Central memory CD8-positive, alpha-beta T cell (primary cell): ENCODE data around the gene NOSTRIN.

Experiments used
- ATAC-seq: fragments of 150-1000 bp; cut with Tn5 transposase; replicated peaks from 2 replicates; pipeline ENCODE4 v1.10.0; 2022; ENCODE audit warnings: mild to moderate bottlenecking, moderate FRiP score, moderate number of reproducible peaks; ENCODE audit not compliant: poor library complexity, severe bottlenecking; ENCODE audit errors: extremely low read depth
- DNase-seq, 2 donors: peaks; one replicate each; pipeline ENCODE4 v3.0.0; 2021; ENCODE audit warnings: low spot score in 2 of 2
- H3K27ac Mint-ChIP-seq: one replicate; pipeline ENCODE4 v1.8.0; 2022; ENCODE audit warnings: low read depth, mild to moderate bottlenecking, moderate library complexity, mixed read lengths
- H3K27me3 Mint-ChIP-seq: one replicate; pipeline ENCODE4 v1.8.0; 2022; ENCODE audit warnings: mixed read lengths
- H3K36me3 Mint-ChIP-seq: one replicate; pipeline ENCODE4 v1.8.0; 2022; ENCODE audit warnings: mild to moderate bottlenecking, moderate library complexity, mixed read lengths; ENCODE audit not compliant: insufficient read depth
- H3K4me1 Mint-ChIP-seq: one replicate; pipeline ENCODE4 v1.8.0; 2022; ENCODE audit warnings: mixed read lengths
- H3K4me3 Mint-ChIP-seq: one replicate; pipeline ENCODE4 v1.8.0; 2022; ENCODE audit warnings: mild to moderate bottlenecking, moderate library complexity, mixed read lengths
- H3K9me3 Mint-ChIP-seq: one replicate; pipeline ENCODE4 v1.8.0; 2022; ENCODE audit warnings: mixed read lengths

The NOSTRIN gene

GRCh38 chr2:168904358-168904757 lies 101.9 kb downstream of the NOSTRIN start:
- Mint-ChIP-seq H3K9me3 (no peaks in the 10 kb centered on the region), H3K27me3 (peaks cover 62% of the 10 kb centered on the region), H3K27ac (no peak overlapping the region), H3K4me3 (no peak overlapping the region), H3K4me1 (no peaks in the 10 kb centered on the region), H3K36me3 (no peaks in the 10 kb centered on the region)
- DNase-seq (no peak), ATAC-seq (no peak)

GRCh38 chr2:168907940-168908662 lies 105.7 kb downstream of the NOSTRIN start:
- Mint-ChIP-seq H3K27me3 (peaks cover 53% of the 10 kb centered on the region), H3K4me1 (no peaks in the 10 kb centered on the region), H3K9me3 (no peaks in the 10 kb centered on the region), H3K27ac (no peak overlapping the region), H3K4me3 (no peak overlapping the region), H3K36me3 (no peaks in the 10 kb centered on the region)
- DNase-seq (no peak), ATAC-seq (no peak)

DNA sequence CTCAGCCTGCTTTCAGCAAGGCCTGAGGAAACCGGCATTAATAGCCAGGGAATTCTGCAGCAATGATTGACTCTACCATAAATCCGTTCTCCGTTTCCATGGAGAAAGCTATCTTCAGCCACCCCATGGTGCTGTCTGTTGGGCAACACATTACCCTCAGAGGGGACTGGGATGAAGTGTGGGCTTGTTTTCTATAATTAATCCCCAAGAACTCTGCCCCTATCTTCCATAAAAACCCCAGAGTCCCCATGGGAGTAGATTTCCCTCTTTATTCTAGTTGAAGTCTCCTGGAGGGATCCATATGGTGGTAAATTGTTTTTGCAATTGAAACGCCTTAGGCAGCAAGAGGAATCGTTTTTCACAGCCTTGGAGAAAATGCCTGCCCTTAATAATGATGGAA lies 107.9 kb downstream of the NOSTRIN start:
- no peaks in the 10 kb centered on the region for H3K4me1 Mint-ChIP-seq
- H3K4me3 Mint-ChIP-seq: no peak overlapping the region
- H3K27ac Mint-ChIP-seq: no peak overlapping the region
- peaks cover 64% of the 10 kb centered on the region for H3K27me3 Mint-ChIP-seq
- no peak for DNase-seq
- ATAC-seq: no peak
- no peaks in the 10 kb centered on the region for H3K36me3 Mint-ChIP-seq
- H3K9me3 Mint-ChIP-seq: no peaks in the 10 kb centered on the region

DNA sequence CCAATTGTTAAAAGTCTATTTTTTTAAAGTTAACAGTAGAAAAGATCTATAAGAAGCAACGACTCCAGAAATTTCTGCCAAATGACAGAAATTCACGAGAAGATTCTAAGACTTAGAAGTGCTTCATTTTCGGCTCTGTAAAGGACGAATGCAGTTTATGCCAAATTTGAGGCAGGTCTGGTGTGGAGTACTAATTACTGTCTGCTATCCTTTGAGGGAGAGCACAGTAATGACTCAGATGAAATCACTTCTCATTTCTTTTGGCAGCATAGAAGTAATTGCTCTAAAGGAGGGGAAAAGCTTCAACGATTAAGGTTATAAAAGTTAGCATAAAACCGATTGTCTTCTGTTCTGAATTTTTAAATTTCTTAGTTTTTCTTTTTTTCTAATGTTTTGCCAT lies 110.0 kb downstream of the NOSTRIN start:
- H3K27me3 Mint-ChIP-seq: peaks cover 46% of the 10 kb centered on the region
- no peaks in the 10 kb centered on the region for H3K4me1 Mint-ChIP-seq
- H3K4me3 Mint-ChIP-seq: no peak overlapping the region
- no peak for ATAC-seq
- H3K27ac Mint-ChIP-seq: no peak overlapping the region
- no peak for DNase-seq
- no peaks in the 10 kb centered on the region for H3K36me3 Mint-ChIP-seq
- H3K9me3 Mint-ChIP-seq: no peaks in the 10 kb centered on the region

GRCh38 chr2:168912901-168913369 lies 110.5 kb downstream of the NOSTRIN start:
- ATAC-seq (no peak), DNase-seq (no peak)
- no peak overlapping the region for H3K4me3 Mint-ChIP-seq
- H3K36me3 Mint-ChIP-seq: no peaks in the 10 kb centered on the region
- no peaks in the 10 kb centered on the region for H3K4me1 Mint-ChIP-seq
- peaks cover 41% of the 10 kb centered on the region for H3K27me3 Mint-ChIP-seq
- no peaks in the 10 kb centered on the region for H3K9me3 Mint-ChIP-seq
- H3K27ac Mint-ChIP-seq: no peak overlapping the region

GRCh38 chr2:168913495-168913894 lies 111.1 kb downstream of the NOSTRIN start:
- no peak for DNase-seq
- no peak overlapping the region for H3K27ac Mint-ChIP-seq
- H3K9me3 Mint-ChIP-seq: no peaks in the 10 kb centered on the region
- ATAC-seq: no peak
- H3K4me1 Mint-ChIP-seq: no peaks in the 10 kb centered on the region
- H3K36me3 Mint-ChIP-seq: no peaks in the 10 kb centered on the region
- H3K4me3 Mint-ChIP-seq: no peak overlapping the region
- H3K27me3 Mint-ChIP-seq: peaks cover 39% of the 10 kb centered on the region
